ENCODE measurements around the gene HAUS3.

HAUS3 gene

DNA sequence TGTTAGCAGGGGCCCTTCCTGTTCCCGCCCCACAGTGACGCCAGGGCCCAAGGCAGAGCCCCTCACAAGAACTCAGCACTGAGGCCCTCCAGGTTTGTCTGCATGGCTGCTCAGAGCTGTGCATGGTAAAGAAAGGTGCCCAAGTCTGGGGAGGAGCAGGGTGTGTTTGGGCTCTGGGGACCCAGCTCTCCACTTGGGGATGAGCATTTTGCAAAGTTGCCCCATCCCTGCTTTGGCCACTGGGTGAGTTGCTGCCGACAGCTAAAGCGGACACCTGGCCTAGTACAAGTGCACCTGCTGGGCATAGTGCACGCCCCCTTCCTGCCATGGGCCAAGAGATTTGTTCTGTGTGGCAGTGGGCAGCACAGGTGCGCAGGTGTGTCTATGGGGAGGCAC, 22.0 kb upstream of the HAUS3 start:
- no peak for DNase-seq (ENCODE audit: low read depth in 2 of 2)

DNA sequence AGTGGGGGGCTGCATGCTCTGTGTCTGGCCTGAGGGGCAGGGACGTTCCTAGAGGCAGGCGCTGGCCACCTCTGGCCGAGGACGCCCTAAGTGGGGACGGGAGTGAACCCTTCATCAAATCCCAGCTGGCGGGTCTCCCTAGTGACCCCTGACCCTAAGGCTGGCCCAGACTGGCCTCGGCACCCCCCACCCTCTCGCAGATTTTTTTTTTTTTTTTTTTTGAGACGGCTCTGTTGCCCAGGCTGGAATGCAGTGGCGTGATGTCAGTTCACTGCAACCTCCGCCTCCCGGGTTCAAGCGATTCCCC, 21.0 kb upstream of the HAUS3 start:
- DNase-seq (ENCODE audit: low read depth in 2 of 2) = no peak

DNA sequence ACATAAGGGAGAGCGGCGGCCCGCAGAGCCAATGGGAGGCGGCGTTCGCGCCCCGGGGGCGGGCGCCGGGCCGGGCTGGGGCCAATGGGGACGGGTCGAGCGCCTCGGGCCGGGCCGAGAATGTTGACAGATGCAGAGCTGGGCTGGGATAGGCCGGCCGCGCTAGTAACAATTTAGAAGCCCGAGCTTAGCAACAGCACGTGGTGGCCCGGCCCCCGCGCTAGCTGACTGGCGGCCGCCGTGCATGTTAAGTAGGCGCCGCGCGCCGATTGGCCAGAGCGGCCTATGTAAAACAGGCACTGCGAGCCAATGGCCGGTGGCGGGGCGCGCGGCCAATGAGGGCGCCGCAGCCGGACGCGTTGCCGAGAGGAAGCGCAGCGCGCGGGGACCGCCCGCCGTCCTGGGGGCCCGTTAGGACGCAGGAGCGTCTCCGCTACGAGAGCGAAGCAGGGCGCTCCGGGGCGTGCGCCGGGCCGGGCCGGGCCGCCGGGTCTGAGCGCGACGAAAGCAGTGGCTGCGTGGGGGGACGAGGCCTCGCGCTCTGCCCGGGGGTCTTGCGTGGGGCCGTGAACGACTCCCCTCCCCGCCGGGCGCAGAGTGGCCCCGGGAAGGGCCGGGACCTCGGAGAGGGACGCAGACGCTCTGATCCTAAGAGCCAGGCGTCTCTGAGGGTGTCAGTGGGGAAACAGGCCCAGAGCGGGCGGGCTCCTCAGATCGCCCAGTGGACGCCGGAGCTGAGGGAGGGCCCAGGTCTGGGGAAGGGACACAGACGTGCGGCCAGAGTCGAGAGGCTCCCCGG, 20.4 kb upstream of the HAUS3 start:
- peak; percentile 94 to 95 for DNase-seq (ENCODE audit: low read depth in 2 of 2)

DNA sequence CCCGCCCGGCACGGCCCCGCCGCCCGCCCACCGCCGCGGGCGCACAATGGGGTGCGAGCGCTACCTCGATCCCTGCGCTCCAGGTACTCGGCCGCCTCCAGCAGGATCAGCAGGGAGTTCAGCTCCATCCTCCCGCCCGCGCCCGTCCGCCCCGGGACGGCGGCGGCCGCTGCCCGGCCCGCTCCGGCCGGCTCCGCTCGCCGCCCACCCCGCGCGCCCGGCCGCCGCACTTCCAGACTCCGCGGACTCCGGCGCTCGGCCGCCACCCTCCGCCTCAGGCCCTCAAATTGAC, 19.9 kb upstream of the HAUS3 start, which contains the start of gene MXD4:
Gene MXD4, minus strand, starts transcription at position 257 of the 292 bp plus-strand sequence. Its CDS starts 129 bp downstream, at position 128.
- no peak for DNase-seq (ENCODE audit: low read depth in 2 of 2)

DNA sequence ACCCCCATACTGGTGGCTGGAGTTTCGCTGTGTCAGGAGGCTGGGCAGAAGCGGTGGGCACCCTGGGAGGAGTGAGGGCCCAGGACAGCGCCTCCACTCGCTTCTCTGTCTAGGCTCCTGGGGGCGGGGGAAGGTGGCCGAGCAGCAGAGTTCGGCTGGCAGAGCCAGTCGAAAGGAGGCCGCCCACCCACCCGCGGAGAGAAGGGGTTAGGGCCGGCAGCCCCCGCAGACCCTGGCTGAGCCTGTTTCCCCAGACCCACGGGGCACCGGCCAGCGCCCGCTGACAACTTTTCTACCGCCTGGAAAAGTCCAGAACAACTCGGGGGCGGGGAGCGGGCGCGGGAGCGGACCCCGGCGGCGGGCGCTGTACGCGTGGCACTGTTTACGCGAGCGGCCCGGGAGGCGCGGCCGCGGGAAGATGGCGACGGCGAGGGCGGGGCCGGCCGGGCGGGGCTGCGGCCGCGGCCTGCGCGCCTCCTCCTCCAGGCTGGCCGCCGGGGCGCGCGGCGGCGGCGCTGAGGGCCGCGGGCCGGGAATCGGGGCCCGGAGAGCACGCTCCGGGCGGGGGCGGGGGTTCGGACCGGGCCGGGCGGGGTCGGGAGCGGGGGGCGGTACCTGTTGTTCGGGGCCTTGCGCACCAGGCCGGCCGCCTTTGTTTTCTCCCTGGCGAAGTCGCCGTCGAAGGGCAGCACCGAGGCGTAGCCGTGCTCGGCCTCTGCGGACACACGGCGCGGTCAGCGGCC, 19.4 kb upstream of the HAUS3 start:
- peak in 1 of 2 donors; percentile 14 for DNase-seq (ENCODE audit: low read depth in 2 of 2)

DNA sequence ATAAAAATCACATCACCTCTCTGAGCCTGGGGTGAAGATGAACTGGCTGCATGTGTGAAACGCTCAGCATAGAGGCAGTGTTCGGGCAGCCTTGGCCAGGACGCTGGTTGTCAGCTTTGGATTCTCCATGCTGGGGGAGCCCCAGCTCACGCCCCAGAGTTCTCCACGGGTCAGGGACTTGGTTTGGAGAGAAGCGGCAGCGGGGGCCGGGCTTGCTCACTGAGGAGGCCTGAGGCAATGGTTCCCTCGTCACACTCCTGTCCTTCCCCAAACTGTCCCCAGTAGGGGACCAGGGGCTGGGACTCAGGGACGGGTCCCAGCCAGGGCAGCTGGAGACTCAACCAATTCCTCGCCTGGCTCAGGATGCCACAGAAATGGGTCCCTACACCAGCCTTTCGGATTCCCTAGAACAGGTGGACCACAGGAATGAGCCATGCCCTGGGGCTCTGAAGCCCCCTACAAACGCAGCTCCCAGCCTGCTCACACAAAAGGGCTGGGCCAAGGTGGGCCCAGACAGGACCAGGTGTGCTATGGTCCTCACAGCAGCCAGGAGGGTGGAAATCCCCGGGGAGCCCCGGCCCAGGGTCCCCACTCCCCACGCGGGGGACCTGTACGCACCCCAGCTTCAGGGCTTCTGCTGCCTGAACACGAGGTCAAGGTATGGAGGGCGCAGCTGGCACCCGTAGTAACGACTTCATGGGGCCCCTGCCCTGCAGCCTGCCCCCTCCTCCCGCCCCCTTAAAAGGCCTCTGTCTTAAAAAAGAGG, 18.6 kb upstream of the HAUS3 start:
- DNase-seq (ENCODE audit: low read depth in 2 of 2) = no peak

DNA sequence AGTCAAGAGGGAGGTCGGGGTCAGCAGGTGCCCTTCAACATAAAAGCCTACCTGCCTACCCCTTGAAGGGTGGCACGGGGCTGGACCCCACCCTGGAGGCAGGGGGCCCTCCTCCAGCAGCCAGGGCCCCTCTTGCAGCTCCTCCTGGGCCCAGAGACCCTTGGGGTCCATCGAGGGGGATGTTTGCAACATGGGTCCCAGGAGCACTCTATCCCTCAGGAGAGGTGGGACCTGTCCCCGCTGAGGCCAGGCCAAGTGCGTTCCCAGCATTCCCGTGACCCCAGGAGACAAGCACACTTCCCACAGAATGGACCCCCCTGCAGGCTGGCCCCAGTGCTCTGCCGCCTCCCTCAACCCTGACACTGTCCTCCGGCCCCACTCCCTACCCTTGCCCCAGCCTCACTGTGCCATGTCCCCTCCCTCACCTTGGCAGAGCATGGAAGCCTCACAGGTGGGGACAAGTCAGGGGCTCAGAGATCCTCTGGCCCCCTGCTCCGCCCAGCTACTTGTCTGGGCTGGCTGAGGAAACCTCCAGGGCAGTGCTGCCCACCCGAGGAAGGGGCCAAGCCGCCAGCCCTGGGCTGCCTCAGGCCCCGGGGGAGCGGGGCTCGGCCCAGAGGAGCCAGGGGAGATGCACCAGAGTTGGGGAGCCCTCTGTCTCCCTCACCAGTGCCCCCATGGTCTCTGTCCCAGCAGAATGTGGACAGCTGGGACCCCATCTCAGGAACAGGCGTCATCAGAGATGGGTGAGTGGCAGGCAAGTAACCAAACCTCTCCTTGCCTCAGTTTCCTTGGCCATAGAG, 17.8 kb upstream of the HAUS3 start:
- DNase-seq (ENCODE audit: low read depth in 2 of 2) = no peak

DNA sequence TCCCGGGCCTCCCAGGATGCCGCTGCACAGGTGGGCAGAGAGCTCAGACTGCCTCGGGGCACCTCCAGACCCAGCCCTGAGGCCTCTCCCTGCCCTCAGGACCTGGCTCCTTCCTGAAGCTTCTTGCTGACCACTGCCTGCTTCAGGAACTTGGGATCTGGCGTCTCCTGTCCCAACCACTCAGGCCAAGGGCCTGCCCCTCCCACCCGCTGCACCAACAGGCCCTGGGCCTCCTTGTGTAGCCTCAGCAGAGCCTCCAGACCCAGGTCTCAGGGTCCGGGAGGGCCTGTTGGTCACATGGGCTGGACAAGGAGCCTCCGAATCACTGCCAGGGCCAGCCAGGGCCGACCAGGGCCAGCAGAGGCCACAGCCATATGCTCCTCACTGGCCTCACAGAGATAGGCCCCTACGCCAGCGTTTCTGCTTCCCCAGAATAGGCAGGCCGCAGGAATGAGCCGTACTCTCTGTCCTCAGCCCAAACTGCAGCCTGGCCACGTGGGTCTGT, 17.2 kb upstream of the HAUS3 start:
- DNase-seq (ENCODE audit: low read depth in 2 of 2) = no peak

DNA sequence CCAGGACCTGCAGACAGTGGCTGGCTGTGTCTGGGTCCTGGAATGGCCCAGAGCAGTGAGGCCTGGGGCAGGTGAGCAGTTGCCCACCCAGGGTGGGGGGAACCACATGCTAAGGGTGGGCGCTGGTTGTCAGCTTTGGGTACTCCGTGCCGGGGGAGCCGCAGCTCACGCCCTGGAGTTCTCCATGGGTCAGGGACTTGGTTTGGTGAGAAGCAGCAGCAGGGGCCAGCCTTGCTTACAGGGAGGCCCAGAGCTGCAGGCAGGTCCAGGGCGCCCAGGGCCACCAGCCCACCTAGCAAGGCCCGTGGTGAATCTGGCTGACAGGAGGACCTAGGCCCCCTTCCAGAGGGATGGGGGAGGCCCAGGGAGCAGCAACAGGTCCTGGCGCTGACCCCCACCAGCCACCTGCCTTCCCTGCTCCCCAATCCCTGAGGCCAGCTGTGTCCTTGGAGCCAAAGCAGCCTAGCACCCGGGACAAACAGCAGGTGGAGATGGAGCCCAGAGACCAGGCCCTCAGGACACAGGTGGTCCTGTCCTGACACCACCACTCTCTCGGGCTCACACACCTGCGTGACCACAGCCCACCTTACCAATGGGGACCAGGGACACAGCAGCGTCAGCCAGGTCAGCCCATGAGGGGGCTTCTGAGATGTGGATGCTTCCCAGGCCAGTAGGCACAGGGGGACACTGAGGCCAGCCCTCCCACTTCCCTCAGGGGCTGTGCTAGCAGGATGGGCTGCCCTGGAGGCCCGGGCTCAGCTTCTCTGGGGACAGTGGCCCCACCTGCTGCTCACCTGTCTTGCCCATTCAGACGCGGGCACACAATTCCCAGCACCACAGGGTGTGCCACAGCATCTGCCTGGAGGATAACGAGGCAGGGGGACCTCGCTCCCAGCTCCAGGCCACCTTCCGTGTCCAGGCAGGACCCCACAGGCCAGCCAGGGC, 16.4 kb upstream of the HAUS3 start:
- no peak for DNase-seq (ENCODE audit: low read depth in 2 of 2)

DNA sequence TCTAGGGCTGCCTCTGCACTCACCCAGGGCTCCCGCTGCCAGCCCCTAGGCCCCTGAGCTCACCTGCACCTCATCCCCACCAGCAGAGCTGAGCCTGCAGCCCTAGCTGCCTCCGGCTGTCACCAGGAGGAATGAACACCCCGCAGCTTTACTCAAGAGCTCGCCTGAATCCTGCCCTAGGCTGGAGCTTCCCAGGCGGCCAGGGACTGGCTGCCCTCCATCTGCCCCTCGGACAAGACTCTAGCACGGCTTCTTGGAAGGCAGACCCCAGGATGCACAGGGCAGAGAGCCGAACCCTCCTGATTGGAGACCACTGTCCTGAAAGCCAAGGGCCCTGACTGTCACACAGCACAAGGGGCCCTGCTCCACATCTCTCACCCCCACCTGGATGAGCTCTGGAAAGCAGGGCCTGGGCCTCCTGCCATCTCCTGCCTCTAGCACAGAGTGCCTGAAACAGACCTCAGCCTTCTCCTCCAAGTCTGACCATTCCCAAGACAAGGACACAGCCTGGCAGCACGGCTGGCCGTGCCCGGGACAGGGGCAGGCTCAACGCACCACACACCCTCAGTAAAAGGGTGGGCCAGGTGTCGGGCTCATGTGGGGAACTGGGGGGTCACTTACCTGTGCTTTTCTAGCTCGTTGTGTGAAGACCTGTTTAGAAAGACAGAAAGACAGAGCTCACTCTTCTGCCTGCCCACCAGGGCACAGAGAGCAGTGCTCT, 15.6 kb upstream of the HAUS3 start:
- no peak for DNase-seq (ENCODE audit: low read depth in 2 of 2)

DNA sequence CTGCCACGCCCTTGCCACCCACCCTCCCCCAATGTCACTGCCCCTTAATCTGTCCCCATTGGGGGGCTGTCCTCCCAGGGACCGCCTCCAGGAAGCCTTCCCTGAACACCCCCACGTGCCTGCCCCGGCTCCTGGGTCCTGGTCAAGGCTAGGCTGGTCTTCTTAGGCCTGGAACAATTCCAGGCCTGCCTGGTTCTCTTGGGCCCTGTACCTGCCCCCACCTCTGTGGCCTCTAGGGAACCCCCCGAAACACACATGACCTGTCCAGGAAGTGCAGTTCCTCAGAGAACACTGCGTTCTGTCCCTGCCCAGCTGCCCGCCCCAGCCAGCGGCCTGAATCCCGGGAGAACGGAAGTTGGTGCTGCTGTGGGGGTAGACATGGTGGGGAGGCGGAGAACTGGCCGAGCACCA, 14.9 kb upstream of the HAUS3 start:
- no peak for DNase-seq (ENCODE audit: low read depth in 2 of 2)

DNA sequence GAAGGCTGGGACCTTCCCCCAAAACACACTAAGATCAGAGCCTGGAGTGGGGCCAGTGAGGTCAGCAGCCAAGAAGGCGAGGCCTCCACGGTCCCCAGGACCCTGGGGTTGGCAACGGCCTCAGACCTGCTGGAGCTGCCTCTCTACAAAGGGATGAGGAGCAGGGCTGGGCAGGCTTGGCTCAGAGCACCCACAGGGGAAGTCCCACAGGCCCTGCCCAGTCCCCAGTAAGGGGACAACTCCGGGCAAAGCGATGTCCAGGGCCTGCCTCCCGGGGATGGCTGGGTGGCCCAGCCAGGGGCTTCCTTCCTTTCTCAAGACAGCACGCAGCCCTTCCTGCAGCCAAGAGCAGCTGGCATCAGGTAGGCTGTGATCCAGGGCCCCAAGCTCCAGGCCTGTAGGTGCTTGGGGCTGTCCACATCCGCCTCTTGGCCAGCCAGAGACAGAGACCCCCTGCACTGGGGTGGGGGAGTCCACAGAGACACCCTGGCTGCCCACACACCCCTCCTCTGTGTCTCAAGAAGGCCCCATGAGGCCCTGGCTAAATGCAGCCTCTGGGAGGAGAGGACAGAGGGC, 14.3 kb upstream of the HAUS3 start:
- no peak for DNase-seq (ENCODE audit: low read depth in 2 of 2)

DNA sequence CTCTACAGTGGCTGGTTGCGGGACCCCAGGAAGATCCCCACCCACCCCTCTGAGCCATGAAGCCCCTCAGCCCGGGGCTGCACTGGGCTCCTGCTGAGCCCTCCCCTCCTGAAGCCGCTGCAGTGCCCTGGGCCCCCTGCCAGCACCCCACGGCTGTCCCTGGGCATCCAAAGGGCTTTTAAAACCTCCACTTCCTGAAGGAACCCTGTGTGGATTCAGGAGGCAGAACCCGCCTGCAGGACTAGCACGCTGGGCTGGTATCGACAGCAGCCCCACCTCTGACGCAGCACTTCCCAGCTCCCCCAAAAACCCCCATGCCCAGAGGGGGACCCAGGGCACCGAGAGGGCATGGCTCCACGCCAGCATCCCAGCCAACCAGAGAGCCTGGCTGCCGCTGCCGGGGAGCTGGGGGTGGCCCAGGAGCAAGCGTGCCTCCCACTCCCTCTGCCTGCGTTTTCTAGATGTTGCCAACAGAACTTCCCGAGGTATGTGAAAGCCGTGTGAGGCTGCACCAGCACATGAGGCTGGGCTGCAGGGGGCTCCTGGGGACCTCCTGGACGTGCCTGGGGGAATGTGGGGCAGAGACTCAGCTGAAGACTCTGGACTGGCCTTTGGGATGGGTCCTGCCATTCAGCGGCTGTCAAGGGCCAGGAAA, 13.7 kb upstream of the HAUS3 start:
- DNase-seq (ENCODE audit: low read depth in 2 of 2) = no peak

DNA sequence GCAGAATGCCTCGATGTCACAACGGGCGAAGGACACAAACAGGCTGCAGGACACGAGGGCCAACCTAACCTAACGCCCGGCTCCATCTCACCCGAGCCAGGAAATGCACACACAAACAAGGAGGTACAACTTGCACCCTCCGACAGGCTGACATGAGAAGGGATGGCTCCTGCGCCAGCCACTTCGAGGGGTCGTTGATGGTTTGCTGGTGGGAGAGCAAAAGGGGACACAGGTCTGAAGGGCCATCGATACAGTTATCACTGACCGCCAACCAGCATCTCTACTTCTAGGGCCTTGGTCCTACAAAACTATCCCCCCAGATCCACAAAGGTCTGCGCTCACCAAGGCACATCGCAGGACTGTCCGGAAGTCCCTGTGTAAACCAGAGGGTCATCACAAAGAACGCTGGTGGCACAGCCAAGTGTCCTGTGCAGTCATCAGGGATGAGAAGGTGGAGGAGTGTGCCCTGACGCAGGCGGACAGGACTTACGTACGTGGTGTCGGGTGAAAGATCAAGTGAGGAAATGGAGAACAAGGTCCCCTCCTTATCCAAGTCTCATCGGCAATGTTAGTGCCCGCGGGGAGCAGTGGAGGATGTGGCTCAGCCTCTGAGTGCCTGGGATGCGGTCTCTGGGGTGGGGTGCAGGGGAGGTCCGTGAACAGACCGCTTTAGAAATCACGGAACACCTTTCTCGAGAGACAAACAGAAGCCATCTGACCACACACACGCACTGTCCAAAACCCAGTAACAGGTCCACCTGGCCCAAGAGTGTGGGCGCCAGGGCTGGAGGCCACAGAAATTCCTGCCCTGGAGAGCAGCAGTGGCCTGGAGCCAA, 13.0 kb upstream of the HAUS3 start:
- DNase-seq (ENCODE audit: low read depth in 2 of 2) = no peak

DNA sequence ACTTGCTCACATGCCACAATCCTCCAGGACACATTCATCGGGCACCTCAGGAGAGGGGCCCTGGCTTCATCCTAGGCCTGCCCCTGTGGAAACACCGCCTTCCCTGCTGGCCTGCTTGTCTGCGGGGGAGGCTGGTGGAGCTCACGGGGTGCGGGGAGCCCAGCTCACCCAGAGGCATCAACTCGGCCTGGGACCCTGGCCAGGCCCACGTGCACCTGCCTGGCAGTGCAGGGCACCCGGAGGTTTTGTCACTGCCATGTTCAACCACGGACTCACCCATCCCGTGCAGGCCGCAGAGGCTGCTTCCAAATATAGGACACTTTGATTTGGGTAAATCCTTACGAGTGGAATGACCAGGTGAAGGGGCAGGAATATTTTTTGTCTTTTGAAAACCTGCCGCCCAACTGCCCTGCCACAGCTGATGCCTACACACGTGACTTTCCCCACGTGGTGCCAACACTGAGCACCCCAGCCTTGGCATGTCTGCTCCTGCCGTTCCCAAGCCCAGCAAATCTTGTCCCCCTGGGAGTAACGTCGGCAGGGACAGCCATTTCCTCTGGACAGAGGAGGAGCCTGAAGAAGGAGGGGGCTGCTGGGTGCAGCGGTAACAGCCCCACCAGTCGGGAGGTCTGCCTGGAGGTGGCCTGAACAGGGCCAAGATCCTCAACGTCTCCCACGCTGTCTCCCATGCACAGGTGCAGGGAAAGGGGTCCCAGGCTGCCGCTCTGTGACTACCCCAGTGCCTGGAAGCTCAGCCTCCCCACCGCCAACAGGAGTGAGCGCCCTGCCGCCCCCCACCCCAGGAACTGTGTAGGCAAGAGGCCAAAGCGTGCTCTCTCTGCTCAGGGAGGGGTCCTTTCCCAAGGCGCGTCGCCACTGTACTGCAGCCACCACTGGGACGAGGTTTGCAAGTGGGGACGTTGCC, 11.5 kb upstream of the HAUS3 start:
- no peak for DNase-seq (ENCODE audit: low read depth in 2 of 2)

DNA sequence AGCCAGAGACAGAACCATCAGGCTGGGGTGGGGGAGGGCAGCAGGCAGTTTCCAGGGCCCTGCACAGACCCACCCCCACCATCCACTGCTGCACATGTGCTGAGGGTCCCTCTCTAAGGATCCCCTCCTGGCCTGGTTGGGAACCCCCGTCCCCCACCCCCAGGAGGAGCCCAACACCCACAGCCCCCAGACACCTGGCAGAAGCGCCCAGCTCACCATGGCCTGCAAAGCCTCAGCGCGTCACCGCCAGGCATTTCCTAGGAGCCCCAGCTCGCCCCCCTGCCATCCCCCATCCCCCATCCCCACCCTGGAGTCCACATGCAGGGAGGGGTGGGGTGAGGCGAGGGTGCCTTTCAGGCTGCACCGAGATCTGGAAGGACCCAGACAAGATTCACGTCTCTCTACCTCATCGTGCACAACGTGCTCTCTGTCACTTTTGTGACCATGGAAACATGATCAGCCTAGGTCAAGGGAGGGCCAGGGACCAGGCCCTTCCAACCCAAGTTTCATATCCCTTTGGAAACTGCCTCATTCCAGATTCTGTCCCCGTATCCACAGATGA, 10.7 kb upstream of the HAUS3 start:
- DNase-seq (ENCODE audit: low read depth in 2 of 2) = no peak
